Measurements from ENCODE around the gene DHX16.

GRCh38 chr6:30615958-30616810, 56.6 kb downstream of the DHX16 start:
- no peak for TF ChIP-seq CTCF (IDR thresholded peaks at IDR 0.05)
- TF ChIP-seq JUN (CRISPR knock-in tag; IDR thresholded peaks at IDR 0.05) = no peak
- TF ChIP-seq USF2 (CRISPR knock-in tag; IDR thresholded peaks at IDR 0.05) = no peak
- TF ChIP-seq ZNF121 (CRISPR knock-in tag; IDR thresholded peaks at IDR 0.05) = no peak
- TF ChIP-seq PRDM15 (CRISPR knock-in tag; IDR thresholded peaks at IDR 0.05) = no peak
- TF ChIP-seq ATF2 (CRISPR knock-in tag; IDR thresholded peaks at IDR 0.05; ENCODE audit: borderline replicate concordance, low read depth) = no peak
- TF ChIP-seq ZNF512 (CRISPR knock-in tag; IDR thresholded peaks at IDR 0.05; ENCODE audit: borderline replicate concordance) = no peak
- no peak for TF ChIP-seq ELF4 (CRISPR knock-in tag; IDR thresholded peaks at IDR 0.05; ENCODE audit: low read depth)
- TF ChIP-seq E2F4 (CRISPR knock-in tag; IDR thresholded peaks at IDR 0.05; ENCODE audit: borderline replicate concordance, low read depth) = no peak
- TF ChIP-seq CREB1 (CRISPR knock-in tag; IDR thresholded peaks at IDR 0.05) = no peak
- no peak for TF ChIP-seq NFE2L1 (CRISPR knock-in tag; IDR thresholded peaks at IDR 0.05)
- no peak for TF ChIP-seq SMAD3 (CRISPR knock-in tag; IDR thresholded peaks at IDR 0.05; ENCODE audit: borderline replicate concordance)
